Mesendoderm (in vitro differentiated cells): ENCODE measurements around the gene LCN10.
"Not testable (repeated sequence)": the region's sequence is repeated elsewhere in the genome, so short reads cannot be mapped to it uniquely, and the experiment has no call there.

ENCODE experiments used
- DNase-seq: peaks from one replicate; pipeline ENCODE4 v3.0.0; 2013
- H2AK5ac ChIP-seq: 2 replicates; pipeline ENCODE4 v1.6.1; 2013; ENCODE audit warnings: low read length, inconsistent platforms
- H2BK120ac ChIP-seq: 2 replicates; pipeline ENCODE4 v1.6.1; 2013; ENCODE audit warnings: low read depth, mild to moderate bottlenecking, low read length, moderate library complexity, mixed read lengths
- H2BK15ac ChIP-seq: replicated peaks from 2 replicates; pipeline ENCODE4 v1.6.1; 2013; ENCODE audit warnings: low read depth, mild to moderate bottlenecking, moderate library complexity
- H2BK5ac ChIP-seq: 2 replicates; pipeline ENCODE4 v1.6.1; 2013; ENCODE audit warnings: low read length, inconsistent platforms
- H3K18ac ChIP-seq: 2 replicates; pipeline ENCODE4 v1.6.1; 2013; ENCODE audit warnings: mild to moderate bottlenecking, low read length, mixed read lengths
- H3K23ac ChIP-seq: one replicate; pipeline ENCODE4 v1.6.1; 2013; ENCODE audit warnings: low read length
- H3K27ac ChIP-seq: 2 replicates; pipeline ENCODE4 v1.5.1; 2013; ENCODE audit warnings: low read depth, mild to moderate bottlenecking, inconsistent platforms, low read length, moderate library complexity
- H3K27me3 ChIP-seq: 2 replicates; pipeline ENCODE4 v1.6.1; 2013; ENCODE audit warnings: low read length, control low read depth, mild to moderate bottlenecking, inconsistent platforms; ENCODE audit not compliant: insufficient read depth, poor library complexity
- H3K36me3 ChIP-seq: 2 replicates; pipeline ENCODE4 v1.6.1; 2013; ENCODE audit warnings: low read length, inconsistent platforms; ENCODE audit not compliant: control insufficient read depth, insufficient read depth
- H3K4ac ChIP-seq: one replicate; pipeline ENCODE4 v1.6.1; 2013; ENCODE audit warnings: low read depth, mild to moderate bottlenecking, low read length, moderate library complexity
- H3K4me1 ChIP-seq: 2 replicates; pipeline ENCODE4 v1.6.1; 2013; ENCODE audit warnings: low read depth, low read length, inconsistent platforms; ENCODE audit not compliant: control insufficient read depth
- H3K4me2 ChIP-seq: 2 replicates; pipeline ENCODE4 v1.6.1; 2013; ENCODE audit warnings: low read length
- H3K4me3 ChIP-seq: 2 replicates; pipeline ENCODE4 v1.5.1; 2013; ENCODE audit warnings: mild to moderate bottlenecking, low read length
- H3K56ac ChIP-seq: one replicate; pipeline ENCODE4 v1.6.1; 2013; ENCODE audit warnings: low read length
- H3K79me1 ChIP-seq: 2 replicates; pipeline ENCODE4 v1.6.1; 2013; ENCODE audit warnings: low read length, inconsistent platforms
- H3K79me2 ChIP-seq: 2 replicates; pipeline ENCODE4 v1.6.1; 2013; ENCODE audit warnings: mild to moderate bottlenecking, low read length; ENCODE audit not compliant: control insufficient read depth, insufficient read depth
- H3K9ac ChIP-seq: 2 replicates; pipeline ENCODE4 v1.6.1; 2013; ENCODE audit warnings: low read length, inconsistent platforms
- H4K5ac ChIP-seq: one replicate; pipeline ENCODE4 v1.6.1; 2013; ENCODE audit warnings: low read length
- H4K8ac ChIP-seq: one replicate; pipeline ENCODE4 v1.6.1; 2013; ENCODE audit warnings: low read depth, mild to moderate bottlenecking, control low read depth, low read length, moderate library complexity
- WGBS: extraction: QIAGEN DNeasy Blood & Tissue Kit; methylation state at CpG from one replicate; pipeline ENCODE4 v1.1.7; 2013; ENCODE audit warnings: low lambda C conversion rate, missing lambda C conversion rate; ENCODE audit not compliant: insufficient coverage; ENCODE audit errors: extremely low coverage; 5-methylcytosine and 5-hydroxymethylcytosine counted together

LCN10 gene

DNA sequence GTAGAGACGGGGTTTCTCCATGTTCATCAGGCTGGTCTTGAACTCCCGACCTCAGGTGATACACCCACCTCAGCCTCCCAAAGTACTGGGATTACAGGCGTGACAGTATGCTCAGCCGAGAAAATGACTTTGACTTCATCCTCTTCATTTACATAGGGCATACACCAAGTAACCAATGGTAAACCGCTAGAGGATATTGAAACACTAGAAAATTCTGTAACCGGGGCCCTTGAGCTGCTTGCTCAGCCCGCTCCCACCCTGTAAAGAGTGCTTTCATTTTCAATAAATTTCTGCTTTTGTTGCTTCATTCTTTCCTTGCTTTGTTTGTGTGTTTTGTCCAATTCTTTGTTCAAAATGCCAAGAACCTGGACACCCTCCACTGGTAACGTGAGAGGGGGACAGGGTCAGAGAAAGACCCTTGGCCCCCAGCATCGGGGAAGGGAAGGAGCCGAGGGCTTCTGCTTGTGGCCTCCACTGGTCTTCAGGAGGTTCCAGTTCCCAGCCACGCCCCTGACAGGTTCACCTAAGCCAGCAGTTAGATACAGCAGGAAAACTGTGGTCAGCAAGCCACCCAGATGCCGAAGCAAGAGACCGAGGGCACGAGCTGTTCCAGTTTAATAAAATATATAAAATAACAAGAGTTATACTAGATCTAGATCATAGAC, 23.1 kb upstream of the LCN10 start:
- not testable (repeated sequence) for H2BK5ac ChIP-seq, H4K5ac ChIP-seq, H3K4me3 ChIP-seq, H3K18ac ChIP-seq, H2BK15ac ChIP-seq, H3K79me2 ChIP-seq, H3K27ac ChIP-seq, H3K4me1 ChIP-seq, H2AK5ac ChIP-seq, H3K79me1 ChIP-seq, H3K27me3 ChIP-seq, H3K4ac ChIP-seq, H3K56ac ChIP-seq, H3K4me2 ChIP-seq, H3K36me3 ChIP-seq, H3K9ac ChIP-seq, H2BK120ac ChIP-seq, DNase-seq, H4K8ac ChIP-seq, H3K23ac ChIP-seq
- no CpG with 5 or more reads among the region's 14 CpGs for WGBS

DNA sequence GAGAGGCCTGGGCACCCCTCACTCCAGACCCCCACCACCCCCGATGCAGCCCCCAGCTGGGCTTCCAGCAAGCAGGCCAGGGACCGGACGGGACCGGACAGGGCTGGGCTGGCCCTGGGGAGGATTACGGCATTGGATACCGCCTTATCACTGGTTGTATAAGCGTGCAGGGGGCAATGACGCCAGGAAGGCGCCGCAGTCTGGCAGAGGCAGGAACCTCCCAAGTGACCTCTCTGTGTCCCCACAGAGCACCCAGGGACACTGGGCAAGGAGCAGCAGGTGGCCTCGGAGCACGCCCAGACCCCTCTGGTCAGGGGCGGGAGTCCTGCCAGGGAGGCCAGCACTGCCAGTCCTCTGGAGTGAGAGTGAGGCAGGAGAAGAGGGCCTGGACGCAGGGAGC, 22.3 kb upstream of the LCN10 start:
- H4K8ac ChIP-seq, result no peak overlapping the region
- WGBS, result no CpG with 5 or more reads among the region's 14 CpGs

DNA sequence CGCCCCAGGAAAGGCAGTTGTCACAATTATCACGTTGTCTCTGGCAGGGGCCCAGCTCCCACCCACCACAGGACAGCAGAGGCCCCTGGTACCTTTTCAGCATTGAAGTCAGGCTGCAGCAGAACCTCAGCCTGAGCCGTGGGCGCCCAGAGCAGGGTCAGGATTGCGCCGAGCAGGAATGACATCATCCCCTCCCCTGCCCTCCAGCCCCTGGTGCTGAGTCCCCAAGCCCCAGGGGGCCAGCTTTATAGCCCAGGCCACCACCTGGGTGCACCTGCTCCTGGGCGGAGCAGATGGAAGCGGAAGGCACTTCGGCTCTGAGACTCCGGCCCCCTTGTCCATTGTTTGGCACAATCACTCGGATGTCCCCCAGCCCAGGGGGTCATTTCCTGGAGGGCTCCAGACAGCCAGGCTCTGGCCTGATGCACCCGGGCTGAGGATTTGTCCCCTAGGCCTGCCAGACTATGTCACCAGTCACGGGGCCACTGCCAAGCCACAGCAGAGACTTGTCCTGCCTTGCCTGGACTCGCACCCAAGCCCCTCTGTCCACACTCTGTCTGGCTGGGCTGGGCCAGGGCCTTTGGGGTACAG, 21.7 kb upstream of the LCN10 start, which contains the start of gene LCN15:
Gene LCN15 (minus strand): TSS at position 218 of the 591 bp plus-strand sequence. CDS start 30 bp downstream, at position 188.
- H2BK5ac ChIP-seq, result no peak within 1 kb of the TSS
- no peak within 1 kb of the TSS for H4K8ac ChIP-seq
- no peak within 1 kb of the TSS for H3K27ac ChIP-seq
- H3K4me3 ChIP-seq, result no peak within 1 kb of the TSS
- H3K36me3 ChIP-seq, result no peaks in the 10 kb centered on the region
- no peak within 1 kb of the TSS for H4K5ac ChIP-seq
- no peak within 1 kb of the TSS for H2BK120ac ChIP-seq
- no peak for DNase-seq
- no peaks in the 10 kb centered on the region for H3K79me2 ChIP-seq
- H3K4me2 ChIP-seq, result no peak within 1 kb of the TSS
- no peak within 1 kb of the TSS for H3K4ac ChIP-seq
- H3K9ac ChIP-seq, result no peak within 1 kb of the TSS
- no peaks in the 10 kb centered on the region for H3K79me1 ChIP-seq
- H2AK5ac ChIP-seq, result no peak within 1 kb of the TSS
- H2BK15ac ChIP-seq, result no peak within 1 kb of the TSS
- no peak within 1 kb of the TSS for H3K23ac ChIP-seq
- WGBS, result no CpG with 5 or more reads among the region's 14 CpGs
- H3K27me3 ChIP-seq, result no peaks in the 10 kb centered on the region
- H3K18ac ChIP-seq, result no peak within 1 kb of the TSS
- H3K56ac ChIP-seq, result peak within 1 kb of the TSS; percentile 34
- no peaks in the 10 kb centered on the region for H3K4me1 ChIP-seq

More for the DNA sequence above, 22.3 kb upstream of the LCN10 start:
- Histone ChIP-seq H3K4me2 (no peak overlapping the region), H3K27me3 (no peaks in the 10 kb centered on the region), H3K36me3 (no peaks in the 10 kb centered on the region), H2BK15ac (no peak overlapping the region), H3K23ac (no peak overlapping the region), H3K4me1 (no peaks in the 10 kb centered on the region), H3K56ac (no peak overlapping the region), H3K9ac (no peak overlapping the region), H4K5ac (no peak overlapping the region), H3K4ac (no peak overlapping the region), H2BK120ac (no peak overlapping the region), H3K18ac (no peak overlapping the region), H3K27ac (no peak overlapping the region), H3K79me1 (no peaks in the 10 kb centered on the region), H3K4me3 (no peak overlapping the region), H3K79me2 (no peaks in the 10 kb centered on the region), H2AK5ac (no peak overlapping the region), H2BK5ac (no peak overlapping the region)
- no peak for DNase-seq

DNA sequence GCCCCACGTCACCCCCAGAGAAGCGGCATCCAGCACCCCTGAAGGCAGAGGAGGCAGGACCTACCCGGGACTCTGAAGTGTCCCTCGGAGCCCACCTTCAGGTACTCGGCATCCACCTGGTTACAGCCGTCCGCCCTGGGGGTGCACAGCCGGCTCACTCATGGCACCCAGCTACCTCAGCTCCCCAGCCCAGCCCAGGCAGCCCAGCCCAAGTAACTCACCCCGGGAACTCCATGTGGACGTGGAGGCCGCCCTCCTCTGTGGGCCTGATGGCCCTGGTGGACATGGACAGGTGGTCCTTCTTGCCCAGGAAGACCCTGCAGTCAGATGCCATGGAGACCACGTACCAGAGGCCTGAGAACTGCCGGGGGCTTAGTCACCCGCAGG, 20.9 kb upstream of the LCN10 start:
- WGBS, result no CpG with 5 or more reads among the region's 14 CpGs
- Histone ChIP-seq H2BK5ac (no peak overlapping the region), H3K9ac (no peak overlapping the region), H3K4ac (no peak overlapping the region), H3K27ac (no peak overlapping the region), H3K4me1 (no peaks in the 10 kb centered on the region), H2BK120ac (no peak overlapping the region), H3K4me3 (no peak overlapping the region), H2AK5ac (no peak overlapping the region), H3K23ac (no peak overlapping the region), H3K27me3 (no peaks in the 10 kb centered on the region), H4K5ac (no peak overlapping the region), H2BK15ac (no peak overlapping the region), H3K79me2 (no peaks in the 10 kb centered on the region), H4K8ac (no peak overlapping the region), H3K18ac (no peak overlapping the region), H3K79me1 (no peaks in the 10 kb centered on the region), H3K4me2 (no peak overlapping the region), H3K36me3 (no peaks in the 10 kb centered on the region), H3K56ac (peak overlapping the region; percentile 34)
- no peak for DNase-seq

DNA sequence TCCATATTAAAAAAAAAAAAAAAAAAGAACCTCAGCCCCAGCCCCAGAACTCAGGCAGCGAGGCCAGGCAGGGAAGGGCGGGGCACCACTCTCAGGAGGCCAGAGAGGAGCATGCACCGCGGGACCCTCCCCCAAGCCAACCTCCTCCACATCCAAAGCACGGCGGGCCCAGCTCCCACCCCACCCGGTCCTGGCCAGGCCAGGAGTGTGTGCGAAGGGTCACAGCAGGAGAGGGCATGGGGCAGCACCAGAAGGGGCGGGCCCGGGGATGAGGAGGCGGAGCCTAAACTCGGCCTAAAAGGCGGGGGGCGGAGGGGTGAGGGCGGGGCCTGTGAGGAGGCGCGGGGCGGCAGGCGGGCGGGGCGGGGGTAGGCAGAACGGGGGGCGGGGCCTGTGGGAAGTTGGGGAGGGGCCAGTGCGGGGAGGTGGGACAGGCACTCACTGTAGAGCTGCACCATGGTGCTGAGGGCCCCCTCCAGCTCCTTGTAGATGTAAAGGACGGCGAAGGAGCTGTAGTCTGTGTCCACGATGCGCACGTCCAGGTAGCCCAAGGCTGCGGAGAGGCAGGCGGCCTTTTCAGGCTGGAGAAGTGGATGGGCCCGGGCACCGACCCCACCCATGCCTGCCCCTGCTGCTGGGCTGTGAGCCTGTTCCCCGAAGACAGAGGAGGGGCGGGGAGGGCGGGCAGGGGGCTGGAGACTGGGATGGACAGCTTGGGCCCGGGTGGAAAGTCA, 20.3 kb upstream of the LCN10 start:
- H2BK5ac ChIP-seq, result no peak overlapping the region
- H3K79me2 ChIP-seq, result no peaks in the 10 kb centered on the region
- no peak overlapping the region for H4K8ac ChIP-seq
- H3K36me3 ChIP-seq, result no peaks in the 10 kb centered on the region
- WGBS, result no CpG with 5 or more reads among the region's 37 CpGs
- no peaks in the 10 kb centered on the region for H3K27me3 ChIP-seq
- H2BK120ac ChIP-seq, result no peak overlapping the region
- H2AK5ac ChIP-seq, result no peak overlapping the region
- H4K5ac ChIP-seq, result no peak overlapping the region
- H3K4me1 ChIP-seq, result no peaks in the 10 kb centered on the region
- no peak overlapping the region for H3K4me3 ChIP-seq
- H3K9ac ChIP-seq, result peak overlapping the region; percentile 57
- no peak overlapping the region for H2BK15ac ChIP-seq
- no peaks in the 10 kb centered on the region for H3K79me1 ChIP-seq
- peak; percentile 95 for DNase-seq
- no peak overlapping the region for H3K23ac ChIP-seq
- peak overlapping the region; percentile 85 for H3K56ac ChIP-seq
- H3K18ac ChIP-seq, result no peak overlapping the region
- no peak overlapping the region for H3K4ac ChIP-seq
- no peak overlapping the region for H3K4me2 ChIP-seq
- no peak overlapping the region for H3K27ac ChIP-seq
